ENCODE data around the gene MACROH2A1. TPM values are rescaled to one million over a fixed set of nuclear protein-coding genes. Genes with fewer than 3 reads are reported as not detected.
A peak's percentile ranks its signal among the peaks of the same experiment; 100 is the strongest.

MACROH2A1 gene
- total RNA-seq, 1 experiment from 2014 or later = 301 TPM

- in situ Hi-C loops (cut with HindIII; ENCODE audit: low pct_unique_long_range_greater_than_20kb, low sequenced_read_pairs) = no loop called here
- no peak for DNase-seq (ENCODE audit: low read depth)
Measured at GRCh38 chr5:135313405-135313804, 85.6 kb downstream of the MACROH2A1 start.

GRCh38 chr5:135312255-135312935 lies 86.6 kb downstream of the MACROH2A1 start:
- DNase-seq (ENCODE audit: low read depth) = no peak
- in situ Hi-C loops (cut with HindIII; ENCODE audit: low pct_unique_long_range_greater_than_20kb, low sequenced_read_pairs) = no loop called here

- DNase-seq (ENCODE audit: low read depth) = no peak
- in situ Hi-C loops (cut with HindIII; ENCODE audit: low pct_unique_long_range_greater_than_20kb, low sequenced_read_pairs) = no loop called here
Measured at GRCh38 chr5:135310328-135310989, 88.6 kb downstream of the MACROH2A1 start.

DNA sequence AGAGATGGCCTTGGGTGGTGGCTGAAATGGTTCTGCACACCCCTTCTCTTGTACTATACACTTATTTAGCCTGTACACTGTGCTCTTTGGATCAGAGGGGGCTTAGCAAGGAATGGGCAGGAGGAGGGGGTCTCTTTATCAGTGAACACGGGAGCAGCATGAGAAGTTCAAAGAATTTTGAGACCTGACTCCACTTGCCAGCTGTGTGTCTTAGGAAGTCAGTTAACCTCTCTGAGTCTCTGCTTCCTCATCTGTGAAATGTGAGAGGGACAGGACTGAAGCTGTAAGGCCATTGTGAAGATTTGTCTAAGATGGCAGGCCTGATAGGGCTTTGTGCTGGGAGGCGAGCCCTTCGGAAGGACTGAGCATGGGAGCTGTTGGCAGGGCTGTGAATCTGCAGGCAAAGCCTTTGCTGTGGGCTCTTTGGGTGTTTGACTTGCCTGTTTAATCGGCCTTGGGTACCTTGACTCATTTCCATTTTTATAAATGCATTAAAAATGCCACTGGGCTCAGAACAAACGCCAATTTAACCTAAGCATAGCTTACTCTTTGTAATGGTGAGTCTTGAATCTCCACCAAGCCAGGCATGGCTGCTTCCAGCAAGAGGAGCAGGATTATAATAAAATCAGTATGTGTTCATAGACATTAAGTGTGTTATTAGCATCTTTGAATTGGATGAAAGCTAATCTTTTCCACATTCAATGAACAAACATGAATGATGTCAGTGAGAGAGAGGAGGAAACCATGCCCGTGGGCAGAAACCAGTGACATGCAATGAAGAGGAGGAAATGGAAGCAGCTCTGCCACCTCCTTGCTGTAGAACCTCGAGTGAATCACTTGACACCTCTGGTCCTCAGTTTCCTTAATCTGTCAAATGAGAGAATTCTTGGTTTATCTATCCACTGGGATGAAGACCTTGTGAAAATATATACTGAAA lies 89.4 kb downstream of the MACROH2A1 start:
- DNase-seq (ENCODE audit: low read depth) = no peak
- in situ Hi-C loops (cut with HindIII; ENCODE audit: low pct_unique_long_range_greater_than_20kb, low sequenced_read_pairs) = no loop called here

DNA sequence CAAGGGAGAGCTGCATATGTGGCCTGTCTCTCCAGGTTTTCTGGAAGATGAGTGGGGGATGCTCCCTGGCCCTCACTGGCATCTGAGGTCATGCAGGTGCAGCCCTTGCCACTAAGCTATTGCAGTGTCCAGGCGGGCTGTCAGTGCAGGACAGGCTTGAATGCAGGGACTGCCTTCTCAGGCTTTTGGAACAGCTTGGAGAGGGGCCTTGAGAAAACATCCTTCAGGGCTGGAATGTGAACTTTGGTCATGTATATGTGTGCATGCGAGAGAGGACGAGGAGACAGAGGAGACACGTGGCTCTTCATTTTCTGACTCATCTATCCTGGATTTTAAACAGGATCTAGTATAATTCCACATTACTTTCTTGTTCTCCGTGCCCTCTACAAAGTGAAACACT lies 90.3 kb downstream of the MACROH2A1 start:
- DNase-seq (ENCODE audit: low read depth) = peak; percentile 42
- in situ Hi-C loops (cut with HindIII; ENCODE audit: low pct_unique_long_range_greater_than_20kb, low sequenced_read_pairs) = no loop called here

- in situ Hi-C loops (cut with HindIII; ENCODE audit: low pct_unique_long_range_greater_than_20kb, low sequenced_read_pairs) = no loop called here
- DNase-seq (ENCODE audit: low read depth) = no peak
Measured at GRCh38 chr5:135308245-135308644, 90.8 kb downstream of the MACROH2A1 start.

- in situ Hi-C loops (cut with HindIII; ENCODE audit: low pct_unique_long_range_greater_than_20kb, low sequenced_read_pairs) = no loop called here
- no peak for DNase-seq (ENCODE audit: low read depth)
Measured at GRCh38 chr5:135307143-135307903, 91.7 kb downstream of the MACROH2A1 start.

GRCh38 chr5:135306557-135306956 lies 92.5 kb downstream of the MACROH2A1 start:
- in situ Hi-C loops (cut with HindIII; ENCODE audit: low pct_unique_long_range_greater_than_20kb, low sequenced_read_pairs) = no loop called here
- no peak for DNase-seq (ENCODE audit: low read depth)

GRCh38 chr5:135304352-135305221 lies 94.4 kb downstream of the MACROH2A1 start:
- no peak for DNase-seq (ENCODE audit: low read depth)

GRCh38 chr5:135303582-135304173 lies 95.4 kb downstream of the MACROH2A1 start:
- DNase-seq (ENCODE audit: low read depth) = no peak
- in situ Hi-C loops (cut with HindIII; ENCODE audit: low pct_unique_long_range_greater_than_20kb, low sequenced_read_pairs) = no loop called here

More at GRCh38 chr5:135304352-135305221, 94.4 kb downstream of the MACROH2A1 start:
- in situ Hi-C loops (cut with HindIII; ENCODE audit: low pct_unique_long_range_greater_than_20kb, low sequenced_read_pairs) = no loop called here

DNA sequence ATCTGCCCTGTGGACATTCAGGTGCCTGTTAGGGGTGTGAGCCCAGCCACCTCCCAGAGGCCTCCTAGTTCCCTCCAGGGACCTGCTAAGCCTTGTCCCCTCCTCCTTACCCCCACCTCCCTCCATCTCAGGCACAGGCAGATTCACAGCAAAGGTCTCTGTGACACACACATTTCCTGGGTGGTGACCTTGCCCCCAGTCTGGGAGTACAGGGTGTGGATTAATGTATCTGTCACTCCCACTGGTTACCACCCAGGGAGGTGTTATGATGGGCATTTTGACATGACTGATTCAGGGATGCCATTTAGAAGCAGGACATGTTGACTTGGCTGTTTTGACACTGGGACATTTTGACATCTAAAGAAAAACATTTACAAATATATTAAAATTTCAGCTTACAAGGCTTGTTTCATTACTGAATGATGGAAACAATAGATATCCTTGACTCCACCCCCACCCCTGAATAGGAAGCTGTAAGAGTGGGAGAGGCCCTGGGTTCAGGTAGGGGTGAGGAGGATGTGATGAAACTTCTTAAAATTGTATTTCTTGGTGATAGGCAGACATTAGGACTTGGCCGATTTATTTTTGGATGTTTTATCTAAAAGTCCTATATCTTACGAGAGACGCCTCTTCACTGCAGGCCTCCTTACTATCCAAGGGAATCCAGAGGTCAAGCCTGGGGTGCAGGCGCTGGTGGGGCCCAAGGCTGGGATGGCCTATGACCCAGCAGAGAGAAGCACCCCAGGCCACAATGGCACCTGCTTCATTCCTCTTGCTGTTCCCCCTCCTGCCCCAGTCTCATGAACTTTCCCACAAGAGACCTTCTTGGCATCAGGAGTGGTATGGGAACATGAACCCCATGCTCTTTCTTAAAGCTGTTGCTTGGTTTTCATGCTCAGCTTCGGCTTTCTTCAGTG lies 101.9 kb downstream of the MACROH2A1 start:
- in situ Hi-C loops (cut with HindIII; ENCODE audit: low pct_unique_long_range_greater_than_20kb, low sequenced_read_pairs) = no loop called here
- no peak for DNase-seq (ENCODE audit: low read depth)

DNA sequence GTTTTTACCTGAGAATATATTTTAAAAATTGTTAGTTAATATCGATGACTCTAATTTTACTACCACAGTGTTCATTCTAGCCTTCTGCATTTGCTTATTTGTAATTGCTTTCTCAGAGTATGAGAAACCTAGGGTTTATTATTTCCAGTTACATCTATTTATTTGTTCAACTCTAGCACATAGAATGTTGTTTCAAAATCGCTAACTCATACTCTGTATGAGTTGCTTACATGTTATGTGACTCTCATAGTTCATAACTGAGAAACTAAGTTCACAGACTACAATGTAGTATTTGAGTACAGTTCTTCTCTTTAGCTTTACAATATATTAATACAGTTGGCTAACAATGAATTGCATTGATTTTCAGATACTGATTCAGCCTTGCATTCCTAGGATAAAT lies 103.2 kb downstream of the MACROH2A1 start:
- DNase-seq (ENCODE audit: low read depth) = no peak
- in situ Hi-C loops (cut with HindIII; ENCODE audit: low pct_unique_long_range_greater_than_20kb, low sequenced_read_pairs) = no loop called here

DNA sequence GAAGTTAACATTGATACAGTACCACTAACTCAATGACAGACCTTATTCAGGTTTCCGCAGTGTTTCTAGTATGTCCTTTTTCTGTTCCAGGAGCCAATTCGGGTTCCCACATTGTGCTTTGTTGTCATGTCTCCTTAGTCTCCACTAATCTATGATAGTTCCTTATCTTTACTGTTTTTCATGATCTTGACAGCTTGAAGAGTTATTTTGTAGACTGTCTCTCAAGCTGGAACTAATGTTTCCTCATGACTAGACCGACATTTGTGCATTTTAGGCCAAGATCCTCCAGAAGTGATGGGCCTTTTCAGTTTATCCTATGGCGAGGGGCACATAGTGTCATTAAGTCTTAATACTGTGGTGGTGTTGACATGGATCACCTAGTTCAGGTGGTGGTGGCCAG lies 104.2 kb downstream of the MACROH2A1 start:
- in situ Hi-C loops (cut with HindIII; ENCODE audit: low pct_unique_long_range_greater_than_20kb, low sequenced_read_pairs) = no loop called here

DNA sequence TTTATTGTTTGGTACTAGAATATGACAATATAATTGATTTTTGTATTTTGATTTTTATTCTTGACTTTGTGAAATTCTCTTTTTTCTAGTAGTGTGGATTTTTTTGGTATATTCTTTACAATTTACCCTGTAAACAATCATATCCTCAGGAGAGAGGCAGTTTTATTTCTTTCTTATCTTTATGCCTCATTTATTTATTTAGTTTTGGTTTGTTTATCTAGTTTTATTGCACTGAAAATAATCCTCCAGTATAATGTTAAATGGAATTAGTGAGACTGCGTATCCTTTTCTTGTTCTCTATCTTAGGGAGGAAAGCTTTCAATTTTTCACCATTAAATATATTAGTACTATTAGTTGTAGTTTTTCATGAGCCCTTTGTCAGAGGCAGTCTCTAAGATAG lies 109.4 kb downstream of the MACROH2A1 start:
- no peak for DNase-seq (ENCODE audit: low read depth)
- in situ Hi-C loops (cut with HindIII; ENCODE audit: low pct_unique_long_range_greater_than_20kb, low sequenced_read_pairs) = no loop called here

More for the DNA sequence above, 104.2 kb downstream of the MACROH2A1 start:
- DNase-seq (ENCODE audit: low read depth) = no peak

DNA sequence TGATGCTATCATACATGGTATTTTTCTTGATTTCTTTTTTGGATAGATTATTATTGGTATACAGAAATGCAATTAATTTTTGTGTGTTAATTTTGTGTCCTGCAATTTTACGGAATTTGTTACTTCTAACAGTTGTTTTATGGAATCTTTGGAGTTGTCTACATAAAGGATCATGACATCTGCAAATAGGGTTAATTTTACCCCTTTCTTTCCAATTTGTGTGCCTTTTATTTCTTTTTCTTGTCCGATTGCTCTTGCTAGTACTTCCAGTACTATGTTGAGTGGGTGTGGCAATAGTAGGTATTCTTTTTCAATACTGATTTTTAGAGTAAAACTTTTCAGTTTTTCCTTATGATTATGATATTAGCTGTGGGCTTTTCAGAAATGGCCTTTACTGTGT lies 111.5 kb downstream of the MACROH2A1 start:
- DNase-seq (ENCODE audit: low read depth) = no peak
- in situ Hi-C loops (cut with HindIII; ENCODE audit: low pct_unique_long_range_greater_than_20kb, low sequenced_read_pairs) = no loop called here

Data from Caki2 (cell line).